T-helper 17 cell (primary cell): ENCODE data around the gene PKD2. TPM values are rescaled to one million over a fixed set of nuclear protein-coding genes. Genes with fewer than 3 reads are reported as not detected.
"Not testable (repeated sequence)": the region's sequence is repeated elsewhere in the genome, so short reads cannot be mapped to it uniquely, and the experiment has no call there.

Experiments
- ATAC-seq: fragments of 150-1000 bp; cut with Tn5 transposase; 2 replicates; pipeline ENCODE4 v1.10.0; 2021; ENCODE audit warnings: mild to moderate bottlenecking, moderate library complexity
- DNase-seq, 3 donors: peaks; one replicate each; pipeline versions ENCODE4 v3.0.0 to v3.0.0-alpha.2; 2020 to 2021
- H3K9me3 ChIP-seq: one replicate; pipeline ENCODE4 v1.7.0; 2013; ENCODE audit warnings: low read length, mild to moderate bottlenecking; ENCODE audit not compliant: control insufficient read depth, poor library complexity, severe bottlenecking
- H3K27ac Mint-ChIP-seq: one replicate; pipeline ENCODE4 v1.8.0; 2022; ENCODE audit warnings: mild to moderate bottlenecking, moderate library complexity, mixed read lengths
- H3K27me3 Mint-ChIP-seq: one replicate; pipeline ENCODE4 v1.8.0; 2022; ENCODE audit warnings: mixed read lengths
- H3K36me3 Mint-ChIP-seq: one replicate; pipeline ENCODE4 v1.8.0; 2022; ENCODE audit warnings: low read depth, mixed read lengths
- H3K4me1 Mint-ChIP-seq: one replicate; pipeline ENCODE4 v1.8.0; 2022; ENCODE audit warnings: mild to moderate bottlenecking, mixed read lengths
- H3K4me3 Mint-ChIP-seq: one replicate; pipeline ENCODE4 v1.8.0; 2022; ENCODE audit warnings: mild to moderate bottlenecking, moderate library complexity, mixed read lengths
- total RNA-seq, 4 donors: library from RNA in 2 of 4; stranded (reverse) in 2 of 4; gene quantifications; one replicate each; pipeline ENCODE4 v1.2.3 and lab custom pipeline; 2022 to 2026

The PKD2 gene
- total RNA-seq, 2 donors from 2014 or later = 10.2 to 11.1 TPM

DNA sequence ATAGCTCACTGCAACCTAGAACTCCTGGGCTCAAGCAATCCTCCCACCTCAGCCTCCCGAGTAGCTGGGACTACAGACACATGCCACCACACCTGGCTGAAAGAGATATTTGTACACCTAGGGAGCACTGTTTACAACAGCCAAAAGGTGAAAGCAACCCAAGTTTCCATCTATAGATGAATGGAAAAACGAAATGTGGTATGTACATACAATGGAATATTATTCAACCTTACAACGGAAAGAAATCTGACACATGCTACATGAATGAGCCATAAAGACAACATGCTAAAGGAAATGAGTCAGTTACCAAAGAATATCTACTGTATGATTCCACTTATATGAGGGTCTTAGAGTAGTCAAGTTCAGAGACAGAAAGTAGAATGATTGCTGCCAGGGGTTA lies 98.8 kb downstream of the PKD2 start:
- H3K4me3 Mint-ChIP-seq = no peak overlapping the region
- DNase-seq = no peak
- H3K4me1 Mint-ChIP-seq = no peaks in the 10 kb centered on the region

DNA sequence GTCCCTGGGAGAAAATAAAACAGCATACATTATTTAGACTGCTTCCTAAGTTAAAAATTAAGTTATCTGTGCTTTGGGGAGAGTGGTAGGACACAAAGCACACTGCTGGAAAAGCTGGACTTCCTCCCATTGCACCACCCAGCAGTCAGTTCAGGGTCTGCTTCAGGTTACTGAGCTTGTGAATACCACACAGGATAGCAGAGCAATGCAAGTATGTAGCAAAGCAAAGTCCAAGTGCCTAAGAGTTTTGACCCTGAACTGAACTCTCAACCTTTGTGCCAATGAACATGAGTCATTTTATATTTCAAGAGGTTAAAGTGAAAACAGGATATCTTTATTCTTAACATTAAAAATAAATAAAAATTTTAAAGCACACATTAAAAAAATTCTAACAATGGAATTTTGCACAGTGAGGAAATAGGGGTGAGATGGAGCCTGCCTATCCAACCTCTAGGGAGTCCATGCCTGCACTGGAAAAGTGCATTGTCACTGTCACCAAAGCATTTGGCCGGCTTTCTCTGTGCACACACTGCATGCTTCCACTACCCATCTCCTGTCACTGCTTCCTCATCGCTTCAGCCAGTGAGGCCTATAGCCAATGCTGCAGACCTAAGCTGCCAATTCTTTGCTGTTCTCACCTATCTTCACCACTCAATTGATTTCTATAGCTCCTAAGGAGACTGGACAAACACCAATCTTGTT lies 100.1 kb downstream of the PKD2 start:
- H3K27ac Mint-ChIP-seq = no peak overlapping the region
- no peak overlapping the region for H3K4me3 Mint-ChIP-seq
- H3K27me3 Mint-ChIP-seq = no peaks in the 10 kb centered on the region
- no peaks in the 10 kb centered on the region for H3K4me1 Mint-ChIP-seq
- ATAC-seq (no peak), DNase-seq (no peak)
- H3K36me3 Mint-ChIP-seq = no peaks in the 10 kb centered on the region
- no peaks in the 10 kb centered on the region for H3K9me3 ChIP-seq

More for the DNA sequence above, 98.8 kb downstream of the PKD2 start:
- peaks cover 2% of the 10 kb centered on the region for H3K36me3 Mint-ChIP-seq
- H3K27me3 Mint-ChIP-seq = no peaks in the 10 kb centered on the region
- ATAC-seq = no peak
- no peaks in the 10 kb centered on the region for H3K9me3 ChIP-seq
- H3K27ac Mint-ChIP-seq = no peak overlapping the region

DNA sequence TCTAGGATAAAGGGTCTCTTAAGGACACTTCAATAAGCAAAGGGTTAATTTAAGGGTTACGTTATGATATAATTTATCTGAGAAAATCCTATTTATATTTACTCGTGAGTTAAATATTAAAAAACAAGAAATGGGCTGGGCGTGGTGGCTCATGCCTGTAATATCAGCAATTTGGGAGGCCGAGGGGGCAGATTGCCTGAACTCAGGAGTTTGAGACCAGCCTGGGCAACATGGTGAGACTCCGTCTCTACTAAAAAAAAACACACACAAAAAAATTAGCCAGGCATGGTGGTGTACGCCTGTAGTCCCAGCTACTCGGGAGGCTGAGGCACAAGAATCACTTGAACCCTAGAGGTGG lies 100.7 kb downstream of the PKD2 start:
- not testable (repeated sequence) for H3K36me3 Mint-ChIP-seq, ATAC-seq, H3K4me1 Mint-ChIP-seq, DNase-seq, H3K27ac Mint-ChIP-seq, H3K9me3 ChIP-seq, H3K27me3 Mint-ChIP-seq, H3K4me3 Mint-ChIP-seq

GRCh38 chr4:88108747-88109122 lies 101.3 kb downstream of the PKD2 start:
- ATAC-seq = no peak
- Mint-ChIP-seq H3K27ac (no peak overlapping the region), H3K27me3 (no peaks in the 10 kb centered on the region), H3K4me1 (no peaks in the 10 kb centered on the region), H3K4me3 (no peak overlapping the region), H3K36me3 (no peaks in the 10 kb centered on the region)
- no peak for DNase-seq
- no peaks in the 10 kb centered on the region for H3K9me3 ChIP-seq

GRCh38 chr4:88109123-88109881 lies 101.9 kb downstream of the PKD2 start:
- no peak for DNase-seq
- ATAC-seq = no peak
- H3K4me3 Mint-ChIP-seq = no peak overlapping the region
- no peaks in the 10 kb centered on the region for H3K9me3 ChIP-seq
- no peak overlapping the region for H3K27ac Mint-ChIP-seq
- H3K4me1 Mint-ChIP-seq = no peaks in the 10 kb centered on the region
- H3K36me3 Mint-ChIP-seq = no peaks in the 10 kb centered on the region
- no peaks in the 10 kb centered on the region for H3K27me3 Mint-ChIP-seq

DNA sequence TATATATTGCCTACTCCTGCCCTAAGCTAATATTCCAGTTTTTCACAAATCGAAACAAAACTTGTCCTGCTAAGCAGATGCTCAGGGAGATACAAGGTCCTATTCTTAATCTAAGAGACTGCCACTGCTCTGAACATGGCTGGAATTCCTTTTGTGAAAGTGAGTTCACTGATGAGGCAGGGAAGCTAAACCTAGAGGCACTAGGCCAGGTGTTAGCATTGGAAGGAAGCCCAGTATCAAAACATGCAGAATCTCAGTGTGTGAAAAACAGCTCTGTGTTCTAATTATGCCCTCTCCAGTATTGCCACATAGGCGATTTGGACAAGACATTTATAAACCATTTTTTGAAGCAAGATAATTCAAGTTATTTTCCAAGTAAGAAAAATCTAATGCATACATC lies 103.4 kb downstream of the PKD2 start:
- DNase-seq = no peak
- no peaks in the 10 kb centered on the region for H3K27me3 Mint-ChIP-seq
- no peaks in the 10 kb centered on the region for H3K36me3 Mint-ChIP-seq
- no peaks in the 10 kb centered on the region for H3K9me3 ChIP-seq
- no peaks in the 10 kb centered on the region for H3K4me1 Mint-ChIP-seq
- no peak overlapping the region for H3K27ac Mint-ChIP-seq
- no peak overlapping the region for H3K4me3 Mint-ChIP-seq
- no peak for ATAC-seq

DNA sequence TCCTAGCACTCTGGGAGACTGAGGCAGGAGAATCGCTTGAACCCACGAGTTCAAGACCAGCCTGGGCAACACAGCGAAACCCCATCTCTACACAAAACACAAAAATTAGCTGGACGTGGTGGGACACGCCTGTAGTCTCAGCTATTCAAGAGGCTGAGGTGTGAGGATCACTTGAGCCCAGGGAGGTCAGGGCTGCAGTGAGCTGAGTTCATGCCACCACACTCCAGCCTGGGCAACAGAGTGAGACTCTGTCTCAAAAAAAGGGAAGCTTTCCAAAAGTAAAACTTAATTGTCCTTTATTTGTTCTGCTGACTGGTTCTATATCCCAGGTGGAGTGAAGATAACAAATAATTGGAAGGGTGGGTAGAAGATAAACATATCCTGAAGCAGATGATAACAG lies 105.4 kb downstream of the PKD2 start:
- DNase-seq (no peak), ATAC-seq (no peak)
- Mint-ChIP-seq H3K4me3 (no peak overlapping the region), H3K27me3 (no peaks in the 10 kb centered on the region), H3K4me1 (no peaks in the 10 kb centered on the region), H3K27ac (no peak overlapping the region), H3K36me3 (no peaks in the 10 kb centered on the region)
- no peaks in the 10 kb centered on the region for H3K9me3 ChIP-seq

- H3K9me3 ChIP-seq = peaks cover 7% of the 10 kb centered on the region
- H3K27ac Mint-ChIP-seq = no peak overlapping the region
- ATAC-seq (no peak), DNase-seq (no peak)
- H3K4me1 Mint-ChIP-seq = no peaks in the 10 kb centered on the region
- no peak overlapping the region for H3K4me3 Mint-ChIP-seq
- no peaks in the 10 kb centered on the region for H3K27me3 Mint-ChIP-seq
- H3K36me3 Mint-ChIP-seq = no peaks in the 10 kb centered on the region
Observed at GRCh38 chr4:88115587-88115986, 108.2 kb downstream of the PKD2 start.

GRCh38 chr4:88119943-88120342 lies 112.5 kb downstream of the PKD2 start:
- ATAC-seq = no peak
- no peaks in the 10 kb centered on the region for H3K4me1 Mint-ChIP-seq
- no peak for DNase-seq
- no peak overlapping the region for H3K4me3 Mint-ChIP-seq
- peaks cover 12% of the 10 kb centered on the region for H3K9me3 ChIP-seq
- H3K27ac Mint-ChIP-seq = no peak overlapping the region
- H3K27me3 Mint-ChIP-seq = no peaks in the 10 kb centered on the region
- H3K36me3 Mint-ChIP-seq = peaks cover 5% of the 10 kb centered on the region

- H3K36me3 Mint-ChIP-seq, H3K4me1 Mint-ChIP-seq, H3K4me3 Mint-ChIP-seq, H3K27me3 Mint-ChIP-seq, H3K27ac Mint-ChIP-seq, ATAC-seq, DNase-seq: not testable (repeated sequence)
- peaks cover 12% of the 10 kb centered on the region for H3K9me3 ChIP-seq
Observed at GRCh38 chr4:88122260-88122659, 114.8 kb downstream of the PKD2 start.

Other genes starting within 250 kb of the PKD2 start
- gene IBSP, start 208.1 kb upstream of the PKD2 start, total RNA-seq = not detected
- gene MEPE, start 174.7 kb upstream of the PKD2 start, total RNA-seq = not detected
- gene SPP1, start 31.9 kb upstream of the PKD2 start, total RNA-seq = not detected
- gene ABCG2, start 151.0 kb downstream of the PKD2 start, total RNA-seq = 1 to 10 TPM in 1 of 2 donors, under 1 TPM in 1; 0.13 to 1.4 TPM